ENCODE results near the gene AHNAK2.

- TF ChIP-seq CTCF (IDR thresholded peaks at IDR 0.05): no peak
- TF ChIP-seq POLR2AphosphoS5 (IDR thresholded peaks at IDR 0.05; ENCODE audit: low read depth, low read length): no peak
- no peak for TF ChIP-seq REST (IDR thresholded peaks at IDR 0.05; ENCODE audit: insufficient read depth in 1 of 2, low read depth in 2 of 2, low read length in 1 of 2)
Observed at GRCh38 chr14:104931304-104931770, 46.8 kb downstream of the AHNAK2 start.
